GM12892 (cell line): ENCODE measurements around the gene ZNF320.
"Not testable (repeated sequence)": the region's sequence is repeated elsewhere in the genome, so short reads cannot be mapped to it uniquely, and the experiment has no call there.

Source experiments
- DNase-seq: peaks from one replicate; pipeline ENCODE4 v3.0.0; 2011; ENCODE audit not compliant: insufficient read length
- FAIRE-seq: peaks from 2 replicates; lab custom pipeline; 2011; peaks lifted over from hg19 to GRCh38; lab: Jason Lieb, UNC
- POLR2A ChIP-seq: IDR thresholded peaks from 2 replicates; pipeline ENCODE4 v1.6.1; 2011; ENCODE audit warnings: low read depth, low read length, control low read depth
- POLR2AphosphoS5 ChIP-seq: IDR thresholded peaks from 2 replicates; pipeline ENCODE4 v1.6.1; 2011; ENCODE audit warnings: low read depth, low read length, control low read depth
- TAF1 ChIP-seq: IDR thresholded peaks from 2 replicates; pipeline ENCODE4 v1.6.1; 2011; ENCODE audit warnings: low read depth, mild to moderate bottlenecking, control low read depth, low read length, borderline replicate concordance

ZNF320 gene

GRCh38 chr19:52938761-52939160 lies 41.3 kb upstream of the ZNF320 start:
- no peak for TF ChIP-seq TAF1
- no peak for TF ChIP-seq POLR2A
- TF ChIP-seq POLR2AphosphoS5 = no peak
- DNase-seq (no peak), FAIRE-seq (no peak)

GRCh38 chr19:52936954-52937325 lies 39.5 kb upstream of the ZNF320 start:
- TF ChIP-seq POLR2A (no peak), POLR2AphosphoS5 (no peak), TAF1 (no peak)
- no peak for FAIRE-seq
- DNase-seq = no peak

GRCh38 chr19:52936151-52936953 lies 38.9 kb upstream of the ZNF320 start:
- TF ChIP-seq POLR2A = no peak
- no peak for TF ChIP-seq POLR2AphosphoS5
- TF ChIP-seq TAF1 = no peak
- DNase-seq (no peak), FAIRE-seq (peak; percentile 67)

GRCh38 chr19:52935434-52935833 lies 38.0 kb upstream of the ZNF320 start:
- DNase-seq (no peak), FAIRE-seq (no peak)
- TF ChIP-seq TAF1 (no peak), POLR2A (no peak), POLR2AphosphoS5 (no peak)

- DNase-seq, FAIRE-seq: not testable (repeated sequence)
These were observed 27.2 kb upstream of the ZNF320 start for GRCh38 chr19:52924641-52925040.

GRCh38 chr19:52923778-52924593 lies 26.6 kb upstream of the ZNF320 start:
- no peak for TF ChIP-seq TAF1
- DNase-seq (no peak), FAIRE-seq (no peak)

GRCh38 chr19:52922841-52923777 lies 25.7 kb upstream of the ZNF320 start, which contains the start of gene ZNF888:
Gene ZNF888 (minus strand): TSS chr19:52923428. CDS start chr19:52917873, 5,555 bp downstream.
- peak; percentile 81 for DNase-seq
- TF ChIP-seq POLR2AphosphoS5 (peak; percentile 81), POLR2A (peak; percentile 68; the same call in 1 of the 2 replicates), TAF1 (peak; percentile 35; the same call in 1 of the 2 replicates)
- FAIRE-seq = peak; percentile 83

GRCh38 chr19:52917531-52917930 lies 20.1 kb upstream of the ZNF320 start:
- FAIRE-seq = no peak
- TF ChIP-seq POLR2AphosphoS5 = no peak
- TF ChIP-seq POLR2A = no peak
- no peak for TF ChIP-seq TAF1
- no peak for DNase-seq

- FAIRE-seq = no peak
- TF ChIP-seq POLR2AphosphoS5 (no peak), POLR2A (no peak), TAF1 (no peak)
- no peak for DNase-seq
These were observed 13.2 kb upstream of the ZNF320 start for GRCh38 chr19:52910648-52911047.

GRCh38 chr19:52904052-52904780 lies 6.8 kb upstream of the ZNF320 start:
- not testable (repeated sequence) for DNase-seq

GRCh38 chr19:52901842-52902241 lies 4.4 kb upstream of the ZNF320 start:
- DNase-seq (no peak), FAIRE-seq (no peak)
- no peak for TF ChIP-seq POLR2AphosphoS5
- TF ChIP-seq TAF1 = no peak
- no peak for TF ChIP-seq POLR2A

More at GRCh38 chr19:52904052-52904780, 6.8 kb upstream of the ZNF320 start:
- FAIRE-seq = not testable (repeated sequence)

GRCh38 chr19:52898596-52898995 lies 1.2 kb upstream of the ZNF320 start:
- FAIRE-seq, DNase-seq: not testable (repeated sequence)
